ENCODE measurements around the gene TOMM20L. TPM values are rescaled to one million over a fixed set of nuclear protein-coding genes. Genes with fewer than 3 reads are reported as not detected.

The TOMM20L gene
- total RNA-seq, 1 donor from 2014 or later, result not detected

DNA sequence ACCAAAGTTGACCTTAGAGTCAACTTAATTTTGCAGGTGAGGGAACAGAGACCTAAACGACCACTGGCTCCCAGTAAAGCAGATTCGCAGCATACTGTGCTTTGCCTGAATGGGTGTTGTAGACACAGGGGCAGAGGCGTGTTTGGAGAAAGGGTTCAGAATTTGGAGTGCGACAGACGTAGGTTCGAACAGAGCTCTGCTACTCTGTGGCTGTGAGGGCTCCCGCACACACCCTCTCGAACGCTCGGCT lies 243 bp upstream of the TOMM20L start:
- no peak overlapping the region for H3K27ac ChIP-seq (ENCODE audit: low read depth, low read length)
- DNase-seq (ENCODE audit: low read depth), result no peak
- peak overlapping the region; percentile 68 for H2AFZ ChIP-seq (ENCODE audit: low read depth, low read length)
- peak overlapping the region; percentile 81 for H3K4me2 ChIP-seq (ENCODE audit: low read length)
- no peaks in the 10 kb centered on the region for H3K4me1 ChIP-seq (ENCODE audit: insufficient read depth, low read length)
- Mint-ChIP-seq H3K36me3 (ENCODE audit: low read depth, unreplicated experiment) (no peaks in the 10 kb centered on the region), H3K27me3 (ENCODE audit: low read depth, unreplicated experiment) (peaks cover 2% of the 10 kb centered on the region), H3K4me1 (ENCODE audit: low read depth, unreplicated experiment) (no peaks in the 10 kb centered on the region), H3K9me3 (ENCODE audit: unreplicated experiment) (no peaks in the 10 kb centered on the region), H3K27ac (ENCODE audit: unreplicated experiment) (peak overlapping the region; percentile 47), H3K4me3 (ENCODE audit: unreplicated experiment) (peak overlapping the region; percentile 75)
- H3K79me2 ChIP-seq (ENCODE audit: insufficient read depth, low read length), result no peaks in the 10 kb centered on the region
- no peaks in the 10 kb centered on the region for H3K36me3 ChIP-seq (ENCODE audit: insufficient read depth, low read length)
- no peak for TF ChIP-seq EZH2 (IDR thresholded peaks at IDR 0.05; ENCODE audit: insufficient read depth, low read length)
- no peak for TF ChIP-seq CTCF (IDR thresholded peaks at IDR 0.05; ENCODE audit: insufficient read depth, low read depth, low read length)
- H3K4me3 ChIP-seq (ENCODE audit: insufficient read depth, low read depth, low read length), result peak overlapping the region; percentile 41
- H3K9me3 ChIP-seq (ENCODE audit: insufficient read depth, low read depth, low read length), result no peaks in the 10 kb centered on the region
- no peak for FAIRE-seq
- H3K27me3 ChIP-seq (ENCODE audit: insufficient read depth, low read length), result no peaks in the 10 kb centered on the region
- H3K9ac ChIP-seq (ENCODE audit: low read length), result peak overlapping the region; percentile 75
- H4K20me1 ChIP-seq (ENCODE audit: insufficient read depth, low read length), result no peaks in the 10 kb centered on the region

DNA sequence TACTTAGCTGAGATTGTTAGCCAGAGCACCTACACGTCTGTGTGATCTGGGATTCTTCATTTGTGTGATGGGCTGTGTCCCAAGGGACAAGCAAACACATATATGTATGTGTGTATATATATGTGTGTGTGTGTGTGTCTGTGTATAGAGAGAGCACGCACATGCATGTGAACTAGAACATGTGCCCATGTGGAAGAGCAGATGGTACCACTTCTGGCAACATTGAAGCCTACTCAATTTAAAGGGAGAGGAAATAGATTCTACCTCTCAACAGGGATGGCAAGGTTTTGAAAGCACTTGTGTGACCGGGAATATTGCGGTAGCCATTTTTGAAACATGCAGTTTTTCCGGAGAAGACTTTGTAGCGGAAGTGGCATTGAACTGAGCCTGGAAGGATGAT lies 1.4 kb downstream of the TOMM20L start:
- H3K36me3 Mint-ChIP-seq (ENCODE audit: low read depth, unreplicated experiment), result no peaks in the 10 kb centered on the region
- no peak overlapping the region for H2AFZ ChIP-seq (ENCODE audit: low read depth, low read length)
- peaks cover 1% of the 10 kb centered on the region for H3K9me3 Mint-ChIP-seq (ENCODE audit: unreplicated experiment)
- H3K27ac ChIP-seq (ENCODE audit: low read depth, low read length), result no peak overlapping the region
- H3K27ac Mint-ChIP-seq (ENCODE audit: unreplicated experiment), result no peak overlapping the region
- no peak overlapping the region for H3K4me3 Mint-ChIP-seq (ENCODE audit: unreplicated experiment)
- H3K79me2 ChIP-seq (ENCODE audit: insufficient read depth, low read length), result no peaks in the 10 kb centered on the region
- no peaks in the 10 kb centered on the region for H3K36me3 ChIP-seq (ENCODE audit: insufficient read depth, low read length)
- no peak overlapping the region for H3K4me3 ChIP-seq (ENCODE audit: insufficient read depth, low read depth, low read length)
- no peaks in the 10 kb centered on the region for H4K20me1 ChIP-seq (ENCODE audit: insufficient read depth, low read length)
- H3K4me2 ChIP-seq (ENCODE audit: low read length), result no peak overlapping the region
- peaks cover 2% of the 10 kb centered on the region for H3K27me3 Mint-ChIP-seq (ENCODE audit: low read depth, unreplicated experiment)
- no peak overlapping the region for H3K9ac ChIP-seq (ENCODE audit: low read length)
- TF ChIP-seq CTCF (IDR thresholded peaks at IDR 0.05; ENCODE audit: insufficient read depth, low read depth, low read length), result no peak
- TF ChIP-seq EZH2 (IDR thresholded peaks at IDR 0.05; ENCODE audit: insufficient read depth, low read length), result no peak
- no peaks in the 10 kb centered on the region for H3K4me1 Mint-ChIP-seq (ENCODE audit: low read depth, unreplicated experiment)
- FAIRE-seq (no peak), DNase-seq (ENCODE audit: low read depth) (no peak)
- H3K4me1 ChIP-seq (ENCODE audit: insufficient read depth, low read length), result no peaks in the 10 kb centered on the region
- no peaks in the 10 kb centered on the region for H3K27me3 ChIP-seq (ENCODE audit: insufficient read depth, low read length)
- no peaks in the 10 kb centered on the region for H3K9me3 ChIP-seq (ENCODE audit: insufficient read depth, low read depth, low read length)

DNA sequence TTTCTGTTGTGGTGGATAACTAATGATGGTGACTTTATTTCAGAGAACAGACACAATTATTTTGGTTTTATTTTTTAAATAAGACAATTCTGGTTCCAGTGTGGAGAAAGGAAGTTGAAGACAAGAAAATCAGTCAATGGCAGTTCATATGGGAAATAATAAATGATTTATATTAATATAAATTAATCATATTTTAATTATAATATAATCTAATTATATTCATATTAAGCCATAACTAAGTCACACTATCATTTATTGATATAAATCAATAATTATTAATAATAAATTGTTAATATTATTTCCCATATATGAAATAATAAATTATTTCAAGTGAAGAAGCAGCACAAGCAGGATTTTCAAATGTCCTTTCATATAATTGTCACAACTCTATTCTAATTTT lies 2.8 kb downstream of the TOMM20L start:
- Histone ChIP-seq H3K4me2 (ENCODE audit: low read length) (no peak overlapping the region), H3K4me3 (ENCODE audit: insufficient read depth, low read depth, low read length) (no peak overlapping the region), H2AFZ (ENCODE audit: low read depth, low read length) (no peak overlapping the region), H3K9me3 (ENCODE audit: insufficient read depth, low read depth, low read length) (no peaks in the 10 kb centered on the region), H3K79me2 (ENCODE audit: insufficient read depth, low read length) (no peaks in the 10 kb centered on the region), H3K4me1 (ENCODE audit: insufficient read depth, low read length) (no peaks in the 10 kb centered on the region), H3K27me3 (ENCODE audit: insufficient read depth, low read length) (no peaks in the 10 kb centered on the region), H3K36me3 (ENCODE audit: insufficient read depth, low read length) (no peaks in the 10 kb centered on the region), H3K27ac (ENCODE audit: low read depth, low read length) (no peak overlapping the region), H3K9ac (ENCODE audit: low read length) (no peak overlapping the region), H4K20me1 (ENCODE audit: insufficient read depth, low read length) (no peaks in the 10 kb centered on the region)
- no peaks in the 10 kb centered on the region for H3K4me1 Mint-ChIP-seq (ENCODE audit: low read depth, unreplicated experiment)
- peaks cover 2% of the 10 kb centered on the region for H3K27me3 Mint-ChIP-seq (ENCODE audit: low read depth, unreplicated experiment)
- FAIRE-seq (no peak), DNase-seq (ENCODE audit: low read depth) (no peak)
- H3K36me3 Mint-ChIP-seq (ENCODE audit: low read depth, unreplicated experiment), result no peaks in the 10 kb centered on the region
- no peak for TF ChIP-seq EZH2 (IDR thresholded peaks at IDR 0.05; ENCODE audit: insufficient read depth, low read length)
- no peak for TF ChIP-seq CTCF (IDR thresholded peaks at IDR 0.05; ENCODE audit: insufficient read depth, low read depth, low read length)
- H3K27ac Mint-ChIP-seq (ENCODE audit: unreplicated experiment), result no peak overlapping the region
- peaks cover 1% of the 10 kb centered on the region for H3K9me3 Mint-ChIP-seq (ENCODE audit: unreplicated experiment)
- no peak overlapping the region for H3K4me3 Mint-ChIP-seq (ENCODE audit: unreplicated experiment)
